SJCRH30 (cell line): ENCODE results near the gene ATG16L1. TPM values are rescaled to one million over a fixed set of nuclear protein-coding genes. Genes with fewer than 3 reads are reported as not detected.

Experiments
- DNase-seq, 2 experiments: peaks; one replicate each; pipeline ENCODE4 v3.0.0-alpha.2; 2015 to 2020
- H3K27ac ChIP-seq: fragments of 250-450 bp; sonication (Bioruptor Pico); 2 replicates; pipeline ENCODE4 v1.5.1; 2020; ENCODE audit warnings: mild to moderate bottlenecking, moderate library complexity
- H3K27me3 ChIP-seq: fragments of 250-450 bp; sonication (Bioruptor Pico); 2 replicates; pipeline ENCODE4 v1.5.1; 2020; ENCODE audit warnings: mild to moderate bottlenecking, moderate library complexity
- H3K36me3 ChIP-seq: fragments of 250-450 bp; sonication (Bioruptor Pico); 2 replicates; pipeline ENCODE4 v1.5.1; 2020; ENCODE audit warnings: mild to moderate bottlenecking, moderate library complexity
- H3K4me1 ChIP-seq: fragments of 250-450 bp; sonication (Bioruptor Pico); 2 replicates; pipeline ENCODE4 v1.5.1; 2020; ENCODE audit warnings: mild to moderate bottlenecking, moderate library complexity
- H3K4me3 ChIP-seq: fragments of 250-450 bp; sonication (Bioruptor Pico); 2 replicates; pipeline ENCODE4 v1.5.1; 2020; ENCODE audit warnings: mild to moderate bottlenecking, moderate library complexity
- H3K9me3 ChIP-seq: fragments of 250-450 bp; sonication (Bioruptor Pico); replicated peaks from 2 replicates; pipeline ENCODE4 v1.5.1; 2020; ENCODE audit warnings: mild to moderate bottlenecking, moderate library complexity
- total RNA-seq: library from RNA; depleted of rRNA; stranded (reverse); fragments of >200 nt; shearing (Covaris generic); gene quantifications from 2 replicates; pipeline ENCODE4 v1.2.3, GENCODE V29; 2014; rRNA removed

ATG16L1 gene
- 26.6 and 28.9 TPM in 2 replicates for total RNA-seq

DNA sequence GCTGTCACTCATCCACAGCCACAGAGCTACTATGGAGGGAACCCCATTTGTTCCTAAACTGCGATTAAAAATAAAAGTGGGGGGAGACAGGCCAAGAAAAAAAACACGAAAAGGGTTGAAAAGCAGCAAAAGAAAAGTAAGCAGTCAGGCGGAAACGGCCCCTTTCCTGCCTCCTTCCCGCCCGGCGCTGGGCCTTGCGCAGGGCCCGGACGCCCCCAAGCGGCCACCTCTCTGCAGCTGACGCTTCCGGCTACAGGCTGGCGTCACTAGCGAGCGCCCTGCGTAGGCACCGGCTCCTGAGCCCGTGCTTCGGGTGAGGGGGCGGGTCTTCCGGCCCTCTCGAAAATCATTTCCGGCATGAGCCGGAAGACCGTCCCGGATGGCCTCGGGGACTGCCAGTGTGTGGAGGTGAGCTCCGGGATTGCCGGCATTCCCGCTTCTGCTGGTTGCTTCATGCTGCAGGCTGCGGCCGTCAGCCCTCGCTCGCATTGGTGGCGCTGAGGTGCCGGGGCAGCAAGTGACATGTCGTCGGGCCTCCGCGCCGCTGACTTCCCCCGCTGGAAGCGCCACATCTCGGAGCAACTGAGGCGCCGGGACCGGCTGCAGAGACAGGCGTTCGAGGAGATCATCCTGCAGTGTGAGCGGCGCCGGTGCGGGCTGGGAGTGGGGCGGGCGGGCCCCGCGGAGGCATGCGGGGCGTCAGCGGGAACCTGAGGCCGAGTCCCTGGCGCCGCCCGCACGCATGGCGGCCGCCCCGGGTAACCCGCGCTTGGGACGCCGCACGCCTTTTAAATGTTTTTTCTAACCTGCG, at the start of gene ATG16L1:
Gene ATG16L1 (plus strand): TSS at position 368 of the 811 bp plus-strand sequence. CDS start 155 bp downstream, at position 523.
- no peaks in the 10 kb centered on the region for H3K27me3 ChIP-seq
- peak; percentile 95 to 97 for DNase-seq
- peak within 1 kb of the TSS; percentile 94 for H3K4me3 ChIP-seq
- H3K36me3 ChIP-seq, result peaks cover 13% of the 10 kb centered on the region
- H3K4me1 ChIP-seq, result peaks cover 4% of the 10 kb centered on the region; the same call in 1 of the 2 replicates
- peaks cover 14% of the 10 kb centered on the region; the same call in 1 of the 2 replicates for H3K9me3 ChIP-seq
- H3K27ac ChIP-seq, result peak within 1 kb of the TSS; percentile 25; the same call in 1 of the 2 replicates

DNA sequence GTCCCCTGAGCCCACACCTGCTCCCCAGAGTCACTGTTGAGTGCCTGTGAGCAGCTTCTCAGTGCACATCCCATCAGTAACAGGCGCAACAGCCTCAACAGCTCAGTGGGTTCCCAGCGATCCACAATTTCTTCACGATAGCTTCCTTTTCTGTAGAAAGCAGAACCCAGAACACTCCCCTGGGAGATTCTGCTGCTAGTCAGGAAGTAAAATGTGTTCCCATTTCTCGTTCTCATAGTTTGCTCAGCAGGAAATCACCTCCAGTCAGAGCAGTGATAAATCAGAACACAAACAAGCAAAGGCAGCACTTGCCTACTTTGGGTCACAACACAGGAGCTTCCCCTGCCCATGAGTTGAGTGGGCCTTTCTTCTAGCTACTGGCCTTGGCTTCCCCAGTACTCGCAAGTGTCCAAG, 48.9 kb upstream of the ATG16L1 start:
- no peaks in the 10 kb centered on the region for H3K4me1 ChIP-seq
- H3K36me3 ChIP-seq, result no peaks in the 10 kb centered on the region
- H3K4me3 ChIP-seq, result no peak overlapping the region
- no peak overlapping the region for H3K27ac ChIP-seq
- DNase-seq, result no peak
- no peaks in the 10 kb centered on the region for H3K9me3 ChIP-seq
- no peaks in the 10 kb centered on the region for H3K27me3 ChIP-seq

DNA sequence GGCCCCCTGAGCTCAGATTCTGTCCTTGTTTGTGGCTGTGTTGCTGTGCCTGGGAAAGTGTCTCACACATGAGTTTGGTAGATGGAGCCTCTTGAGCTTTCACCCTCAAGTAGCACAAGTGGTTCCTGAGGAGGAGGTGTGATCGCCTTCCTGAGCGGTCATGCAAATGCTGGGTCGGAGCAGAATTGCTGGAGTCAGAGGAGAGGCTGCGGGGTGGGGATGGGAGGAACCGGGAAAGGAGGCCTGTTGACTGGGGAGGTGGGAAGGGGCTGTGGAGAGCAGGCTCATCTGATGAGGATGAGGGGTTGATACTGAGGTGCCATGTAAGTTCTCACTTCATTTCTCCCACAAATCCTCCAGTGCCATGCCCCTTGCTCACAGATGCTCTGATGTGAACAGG, 48.4 kb upstream of the ATG16L1 start:
- H3K9me3 ChIP-seq, result no peaks in the 10 kb centered on the region
- no peak for DNase-seq

DNA sequence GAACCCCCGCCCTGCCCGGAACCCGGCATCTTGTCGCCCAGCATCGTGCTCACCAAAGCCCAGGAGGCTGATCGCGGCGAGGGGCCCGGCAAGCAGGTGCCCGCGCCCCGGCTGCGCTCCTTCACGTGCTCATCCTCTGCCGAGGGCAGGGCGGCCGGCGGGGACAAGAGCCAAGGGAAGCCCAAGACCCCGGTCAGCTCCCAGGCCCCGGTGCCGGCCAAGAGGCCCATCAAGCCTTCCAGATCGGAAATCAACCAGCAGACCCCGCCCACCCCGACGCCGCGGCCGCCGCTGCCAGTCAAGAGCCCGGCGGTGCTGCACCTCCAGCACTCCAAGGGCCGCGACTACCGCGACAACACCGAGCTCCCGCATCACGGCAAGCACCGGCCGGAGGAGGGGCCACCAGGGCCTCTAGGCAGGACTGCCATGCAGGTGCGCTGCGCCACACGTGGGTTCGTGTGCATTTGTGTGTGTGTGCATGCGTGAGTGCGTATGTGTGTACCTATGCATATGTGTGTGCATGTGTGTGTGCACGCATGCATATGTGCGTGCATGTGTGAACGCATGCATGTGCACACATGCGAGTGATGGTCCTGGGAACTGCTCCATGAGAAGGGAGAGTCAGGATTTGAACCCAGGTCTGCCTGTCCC, 47.1 kb upstream of the ATG16L1 start:
- H3K27me3 ChIP-seq, result no peaks in the 10 kb centered on the region
- H3K4me3 ChIP-seq, result no peak overlapping the region
- no peaks in the 10 kb centered on the region for H3K9me3 ChIP-seq
- H3K36me3 ChIP-seq, result no peaks in the 10 kb centered on the region
- H3K27ac ChIP-seq, result no peak overlapping the region
- DNase-seq, result no peak
- peaks cover 11% of the 10 kb centered on the region for H3K4me1 ChIP-seq

More for the DNA sequence above, 48.4 kb upstream of the ATG16L1 start:
- H3K27me3 ChIP-seq, result no peaks in the 10 kb centered on the region
- no peaks in the 10 kb centered on the region for H3K36me3 ChIP-seq
- no peak overlapping the region for H3K4me3 ChIP-seq
- H3K4me1 ChIP-seq, result no peaks in the 10 kb centered on the region; the same call in 1 of the 2 replicates
- no peak overlapping the region for H3K27ac ChIP-seq

GRCh38 chr2:233208382-233209116, 42.9 kb upstream of the ATG16L1 start:
- no peaks in the 10 kb centered on the region for H3K9me3 ChIP-seq
- peaks cover 32% of the 10 kb centered on the region for H3K4me1 ChIP-seq
- no peaks in the 10 kb centered on the region for H3K27me3 ChIP-seq
- peak; percentile 13 to 19 for DNase-seq
- no peak overlapping the region for H3K4me3 ChIP-seq
- H3K27ac ChIP-seq, result no peak overlapping the region
- no peaks in the 10 kb centered on the region for H3K36me3 ChIP-seq

DNA sequence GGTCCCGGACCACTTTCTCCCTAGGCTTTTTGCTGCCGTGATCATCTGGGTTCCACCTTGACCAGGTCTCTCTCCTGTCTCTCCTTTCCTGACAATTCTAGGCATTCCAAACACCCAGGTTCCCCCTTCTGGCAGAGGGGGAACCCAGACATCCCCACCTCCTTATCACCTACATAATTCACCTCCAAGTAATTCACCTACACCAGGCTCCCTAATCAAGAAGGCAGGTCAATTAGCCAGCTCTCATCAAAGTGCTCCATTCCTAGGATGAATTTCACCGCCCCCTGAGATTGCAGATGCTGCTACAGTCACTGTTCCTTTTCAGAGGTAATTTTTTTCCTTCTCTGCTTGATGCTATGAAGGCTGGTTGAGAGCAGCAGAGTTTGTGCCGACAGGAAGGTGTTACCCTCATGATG, 42.3 kb upstream of the ATG16L1 start:
- no peak overlapping the region for H3K4me3 ChIP-seq
- no peak for DNase-seq
- H3K27me3 ChIP-seq, result no peaks in the 10 kb centered on the region
- no peak overlapping the region for H3K27ac ChIP-seq
- H3K36me3 ChIP-seq, result no peaks in the 10 kb centered on the region
- peaks cover 32% of the 10 kb centered on the region for H3K4me1 ChIP-seq
- no peaks in the 10 kb centered on the region for H3K9me3 ChIP-seq

DNA sequence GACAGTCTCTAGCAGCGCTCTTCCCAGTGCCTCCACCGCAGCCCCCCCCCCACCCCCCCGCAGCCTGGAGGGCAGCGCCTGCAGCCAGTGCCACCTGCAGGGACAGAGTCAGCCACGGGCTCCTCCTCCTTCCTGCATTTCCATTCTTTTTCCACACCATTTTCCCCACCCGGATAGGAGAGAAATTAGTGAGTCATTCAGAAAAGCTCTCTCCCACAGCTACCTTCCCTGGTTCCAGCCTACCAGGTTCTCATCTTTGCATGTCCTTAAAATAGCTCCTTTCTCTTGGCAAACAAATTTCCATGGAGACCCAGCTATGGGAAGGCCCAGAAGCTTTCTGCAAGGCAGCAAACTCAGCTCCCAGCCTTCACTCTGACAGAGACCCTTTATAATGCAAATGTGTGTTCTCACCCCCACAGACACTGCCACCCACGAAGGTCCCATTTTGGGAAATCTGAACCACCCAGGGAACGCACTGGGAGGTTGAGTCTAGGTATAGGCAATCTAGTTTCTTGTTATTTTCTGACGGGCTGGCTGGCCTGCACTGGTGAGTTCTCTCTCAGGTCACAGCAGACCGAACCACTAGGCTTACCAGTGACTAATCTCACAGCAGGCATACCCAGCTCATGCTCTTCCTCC, 41.8 kb upstream of the ATG16L1 start:
- Histone ChIP-seq H3K4me1 (peaks cover 32% of the 10 kb centered on the region), H3K36me3 (no peaks in the 10 kb centered on the region), H3K27ac (no peak overlapping the region), H3K9me3 (no peaks in the 10 kb centered on the region), H3K4me3 (no peak overlapping the region), H3K27me3 (no peaks in the 10 kb centered on the region)
- peak; percentile 54 to 69 for DNase-seq

GRCh38 chr2:233210281-233210680, 41.2 kb upstream of the ATG16L1 start:
- H3K4me3 ChIP-seq, result no peak overlapping the region
- no peaks in the 10 kb centered on the region for H3K36me3 ChIP-seq
- no peaks in the 10 kb centered on the region for H3K27me3 ChIP-seq
- no peak overlapping the region for H3K27ac ChIP-seq
- no peaks in the 10 kb centered on the region for H3K9me3 ChIP-seq
- DNase-seq, result no peak
- H3K4me1 ChIP-seq, result peaks cover 32% of the 10 kb centered on the region

GRCh38 chr2:233210843-233211547, 40.5 kb upstream of the ATG16L1 start:
- peak; percentile 90 to 91 for DNase-seq
- no peaks in the 10 kb centered on the region for H3K9me3 ChIP-seq
- no peaks in the 10 kb centered on the region for H3K36me3 ChIP-seq
- peak overlapping the region; percentile 3 for H3K4me3 ChIP-seq
- no peak overlapping the region for H3K27ac ChIP-seq
- H3K4me1 ChIP-seq, result peaks cover 32% of the 10 kb centered on the region
- no peaks in the 10 kb centered on the region for H3K27me3 ChIP-seq

- DNase-seq, result no peak
- H3K9me3 ChIP-seq, result no peaks in the 10 kb centered on the region
- peak overlapping the region; percentile 3 for H3K4me3 ChIP-seq
- H3K27ac ChIP-seq, result no peak overlapping the region
- H3K27me3 ChIP-seq, result no peaks in the 10 kb centered on the region
- peaks cover 32% of the 10 kb centered on the region for H3K4me1 ChIP-seq
- H3K36me3 ChIP-seq, result no peaks in the 10 kb centered on the region
Measured at GRCh38 chr2:233211548-233211895, 40.0 kb upstream of the ATG16L1 start.

GRCh38 chr2:233213011-233213410, 38.5 kb upstream of the ATG16L1 start:
- no peak for DNase-seq
- H3K27ac ChIP-seq, result no peak overlapping the region
- peaks cover 34% of the 10 kb centered on the region for H3K4me1 ChIP-seq
- no peaks in the 10 kb centered on the region for H3K27me3 ChIP-seq
- no peaks in the 10 kb centered on the region for H3K36me3 ChIP-seq
- 0 out of 2 replicates have a peak, but pooled peaks cover 4% of the 10 kb centered on the region for H3K9me3 ChIP-seq
- no peak overlapping the region for H3K4me3 ChIP-seq

DNA sequence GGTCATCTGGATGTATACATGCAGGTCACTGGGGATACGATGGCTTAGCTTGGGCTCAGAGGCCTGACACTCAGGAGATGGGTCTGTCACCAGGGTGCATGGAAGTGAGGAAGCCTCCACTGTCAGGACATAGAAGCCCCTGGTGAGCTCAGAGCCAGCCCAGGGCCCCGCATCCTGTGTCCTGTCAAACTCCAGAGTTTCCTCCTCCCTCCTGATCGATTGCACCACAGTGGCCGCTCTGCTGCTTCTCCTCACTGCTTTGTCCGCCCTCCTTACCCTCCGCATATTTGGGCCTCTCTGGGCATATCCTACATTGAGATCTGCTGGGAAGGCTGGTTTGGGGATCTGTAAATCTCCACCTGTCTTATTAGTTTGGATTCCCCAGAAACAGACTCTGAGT, 37.5 kb upstream of the ATG16L1 start:
- Histone ChIP-seq H3K27ac (no peak overlapping the region), H3K4me1 (peaks cover 30% of the 10 kb centered on the region), H3K4me3 (no peak overlapping the region), H3K9me3 (0 out of 2 replicates have a peak, but pooled peaks cover 4% of the 10 kb centered on the region), H3K36me3 (no peaks in the 10 kb centered on the region), H3K27me3 (no peaks in the 10 kb centered on the region)
- no peak for DNase-seq

DNA sequence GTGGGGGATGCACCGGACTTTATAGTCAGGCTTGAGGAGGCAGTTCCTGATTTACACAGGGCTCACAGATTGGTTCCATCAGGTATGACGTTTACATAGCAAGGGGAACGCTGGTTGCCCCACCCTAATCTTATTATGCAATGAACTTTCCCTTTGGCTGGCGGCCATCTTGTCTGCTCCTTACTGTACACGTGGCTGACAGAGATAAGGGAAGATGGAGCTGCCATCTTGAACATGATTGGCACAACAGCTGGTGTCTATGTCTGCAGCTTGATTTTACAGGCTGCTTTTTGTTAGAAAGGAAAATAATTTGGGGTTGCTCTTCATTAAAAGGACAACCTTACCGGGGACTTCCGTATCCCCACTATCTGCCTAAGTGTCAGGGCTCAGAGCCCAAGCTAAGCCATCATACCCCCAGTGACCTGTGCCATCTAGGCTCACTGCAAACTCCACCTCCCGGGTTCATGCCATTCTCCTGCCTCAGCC, 33.5 kb upstream of the ATG16L1 start:
- Histone ChIP-seq H3K4me1 (peaks cover 6% of the 10 kb centered on the region; the same call in 1 of the 2 replicates), H3K4me3 (no peak overlapping the region), H3K9me3 (0 out of 2 replicates have a peak, but pooled peaks cover 4% of the 10 kb centered on the region), H3K27me3 (no peaks in the 10 kb centered on the region), H3K36me3 (no peaks in the 10 kb centered on the region), H3K27ac (peak overlapping the region; percentile 40)
- DNase-seq, result peak; percentile 62 to 71

DNA sequence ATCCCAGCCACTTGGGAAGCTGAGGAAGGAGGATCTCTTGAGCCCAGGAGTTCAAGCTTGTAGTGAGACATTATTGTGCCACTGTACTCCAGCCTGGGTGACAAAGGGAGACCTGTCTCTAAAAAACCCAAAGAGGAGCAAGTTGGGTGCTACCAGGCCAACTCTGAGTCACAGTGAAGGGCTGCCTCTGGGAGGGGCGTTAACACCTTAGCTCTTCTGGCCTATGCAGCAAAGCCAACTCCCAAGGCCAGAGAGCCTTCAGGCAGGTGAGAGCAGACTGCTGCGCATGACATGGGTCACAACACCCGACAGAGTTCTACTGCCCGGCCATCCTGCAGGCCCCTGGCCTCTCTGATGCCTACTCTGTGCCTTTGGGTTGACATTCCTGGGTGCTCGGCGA, 32.6 kb upstream of the ATG16L1 start:
- no peak for DNase-seq
- no peak overlapping the region for H3K27ac ChIP-seq
- no peaks in the 10 kb centered on the region for H3K36me3 ChIP-seq
- 0 out of 2 replicates have a peak, but pooled peaks cover 4% of the 10 kb centered on the region for H3K9me3 ChIP-seq
- no peaks in the 10 kb centered on the region for H3K27me3 ChIP-seq
- H3K4me1 ChIP-seq, result peaks cover 6% of the 10 kb centered on the region; the same call in 1 of the 2 replicates
- H3K4me3 ChIP-seq, result no peak overlapping the region
